ENCODE results near the gene ARMC2. TPM values are rescaled to one million over a fixed set of nuclear protein-coding genes. Genes with fewer than 3 reads are reported as not detected.
A peak's percentile ranks its signal among the peaks of the same experiment; 100 is the strongest.
"Not testable (repeated sequence)": the region's sequence is repeated elsewhere in the genome, so short reads cannot be mapped to it uniquely, and the experiment has no call there.

The ARMC2 gene
- total RNA-seq, 2 donors from 2014 or later, result 2.9 to 5.7 TPM

- Mint-ChIP-seq H3K27ac (no peak overlapping the region), H3K27me3 (no peaks in the 10 kb centered on the region), H3K9me3 (no peaks in the 10 kb centered on the region), H3K4me1 (peaks cover 15% of the 10 kb centered on the region), H3K36me3 (ENCODE audit: low read depth) (no peaks in the 10 kb centered on the region), H3K4me3 (no peak overlapping the region)
- no peak for ATAC-seq (replicated peaks)
These were observed 6.8 kb upstream of the ARMC2 start for GRCh38 chr6:108841377-108841855.

GRCh38 chr6:108844135-108844534 lies 4.1 kb upstream of the ARMC2 start:
- Mint-ChIP-seq H3K27me3 (no peaks in the 10 kb centered on the region), H3K4me1 (peaks cover 7% of the 10 kb centered on the region), H3K27ac (no peak overlapping the region), H3K36me3 (ENCODE audit: low read depth) (no peaks in the 10 kb centered on the region), H3K4me3 (no peak overlapping the region), H3K9me3 (no peaks in the 10 kb centered on the region)
- no peak for ATAC-seq (replicated peaks)

DNA sequence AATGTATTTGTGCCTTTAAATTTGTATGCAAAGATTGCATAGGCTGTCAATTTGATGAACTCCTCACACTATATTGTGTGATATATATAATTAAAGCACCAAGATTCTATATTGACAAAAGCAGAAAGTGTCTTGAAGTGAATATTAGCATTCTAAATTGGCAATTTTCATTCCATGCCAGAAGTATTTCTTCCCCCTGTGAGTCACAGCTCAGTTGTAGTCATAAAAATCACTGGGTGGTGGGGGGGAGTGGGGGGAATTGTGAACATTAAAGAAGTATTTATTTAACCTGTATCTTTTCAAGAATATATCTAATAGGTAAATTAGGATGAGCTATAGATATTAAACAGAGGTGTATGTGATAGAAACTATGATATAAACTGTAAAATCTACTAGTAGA lies 3.1 kb upstream of the ARMC2 start:
- Mint-ChIP-seq H3K36me3 (ENCODE audit: low read depth) (no peaks in the 10 kb centered on the region), H3K27me3 (no peaks in the 10 kb centered on the region), H3K4me3 (no peak overlapping the region), H3K4me1 (peaks cover 7% of the 10 kb centered on the region), H3K9me3 (no peaks in the 10 kb centered on the region), H3K27ac (no peak overlapping the region)
- ATAC-seq (replicated peaks), result no peak

DNA sequence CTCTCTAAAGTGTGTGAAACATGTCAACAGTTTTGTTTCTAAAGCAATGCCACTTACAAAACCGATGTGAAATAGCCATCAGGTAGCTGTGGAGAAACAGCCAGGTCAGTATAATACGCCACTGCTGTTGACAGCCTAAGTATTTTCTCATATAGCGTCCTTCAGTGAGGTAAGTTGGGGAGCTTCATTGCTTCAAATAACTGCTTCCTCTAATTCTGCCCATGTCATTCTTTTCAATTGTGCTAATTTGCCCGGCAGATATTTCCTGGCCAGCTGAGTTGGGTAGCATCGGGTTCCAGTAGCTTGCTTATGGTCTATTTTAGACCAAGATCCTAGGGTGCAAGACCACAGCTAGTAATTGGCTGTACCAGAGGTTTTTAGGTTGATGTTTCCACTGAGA lies 2.1 kb upstream of the ARMC2 start:
- H3K27me3 Mint-ChIP-seq, result no peaks in the 10 kb centered on the region
- H3K27ac Mint-ChIP-seq, result no peak overlapping the region
- H3K4me1 Mint-ChIP-seq, result peaks cover 7% of the 10 kb centered on the region
- ATAC-seq (replicated peaks), result no peak
- no peak overlapping the region for H3K4me3 Mint-ChIP-seq
- H3K9me3 Mint-ChIP-seq, result no peaks in the 10 kb centered on the region
- no peaks in the 10 kb centered on the region for H3K36me3 Mint-ChIP-seq (ENCODE audit: low read depth)

- H3K9me3 Mint-ChIP-seq, result no peaks in the 10 kb centered on the region
- H3K27me3 Mint-ChIP-seq, result no peaks in the 10 kb centered on the region
- H3K4me3 Mint-ChIP-seq, result no peak overlapping the region
- H3K27ac Mint-ChIP-seq, result no peak overlapping the region
- H3K4me1 Mint-ChIP-seq, result peaks cover 7% of the 10 kb centered on the region
- ATAC-seq (replicated peaks), result no peak
- H3K36me3 Mint-ChIP-seq (ENCODE audit: low read depth), result no peaks in the 10 kb centered on the region
These were observed 1.6 kb upstream of the ARMC2 start for GRCh38 chr6:108846628-108847027.

DNA sequence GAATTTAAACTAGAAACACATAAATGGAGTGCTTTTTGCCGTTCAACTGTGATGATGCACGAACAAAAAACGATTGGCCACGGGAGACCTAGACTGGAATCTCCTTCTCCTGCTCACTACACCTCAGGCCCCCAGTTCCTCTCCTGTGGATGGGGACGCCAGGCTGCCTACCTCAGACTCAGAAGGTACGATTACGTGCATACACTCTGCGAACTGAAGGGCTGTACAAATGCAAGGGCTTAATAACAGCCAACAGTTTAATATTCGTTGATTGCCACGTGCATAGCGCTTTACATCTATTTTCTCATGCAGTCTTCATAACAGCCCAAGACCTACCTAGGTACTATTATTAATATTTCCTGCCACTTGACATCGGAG lies 495 bp upstream of the ARMC2 start:
- ATAC-seq (replicated peaks), result peak; percentile 0
- peak overlapping the region; percentile 92 for H3K27ac Mint-ChIP-seq
- no peaks in the 10 kb centered on the region for H3K9me3 Mint-ChIP-seq
- H3K27me3 Mint-ChIP-seq, result no peaks in the 10 kb centered on the region
- peak overlapping the region; percentile 83 for H3K4me3 Mint-ChIP-seq
- peaks cover 7% of the 10 kb centered on the region for H3K4me1 Mint-ChIP-seq
- H3K36me3 Mint-ChIP-seq (ENCODE audit: low read depth), result no peaks in the 10 kb centered on the region

DNA sequence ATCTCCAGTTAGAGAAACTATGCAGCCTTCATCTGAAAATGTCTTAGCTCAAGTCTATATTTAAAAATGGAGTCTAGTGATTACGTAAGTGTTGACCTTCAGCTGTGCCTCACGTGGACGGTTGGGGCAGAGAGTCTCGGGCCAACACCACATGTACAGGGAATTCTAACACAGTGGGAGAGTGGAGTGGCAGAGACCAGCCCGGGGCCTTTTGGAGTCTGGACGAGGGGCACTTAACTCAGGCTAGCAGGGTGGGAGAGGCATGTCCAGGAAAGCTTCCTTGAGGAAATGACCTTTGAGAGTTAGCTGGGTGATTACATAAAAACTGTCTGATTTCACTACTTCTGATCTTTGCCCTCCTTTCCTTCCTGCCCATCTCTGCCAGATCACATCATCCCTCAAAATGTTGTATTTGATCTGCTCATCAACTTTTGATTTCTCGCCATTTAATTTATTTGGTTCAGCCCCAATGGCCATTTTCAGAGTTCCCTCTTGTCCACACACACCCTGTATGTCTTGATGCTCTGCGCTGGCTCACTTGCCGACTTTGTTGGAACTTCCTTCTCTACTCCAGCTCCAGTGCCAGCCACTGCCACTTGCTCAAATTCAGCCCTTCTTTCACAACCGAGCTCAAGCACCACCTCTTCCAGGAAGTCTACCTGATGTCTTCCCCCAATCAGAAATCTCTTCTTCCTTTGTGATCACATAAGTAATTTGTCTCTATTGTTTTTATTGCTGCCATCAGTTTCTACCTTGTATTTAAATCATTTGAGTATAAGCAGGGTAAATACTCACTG lies 2.6 kb downstream of the ARMC2 start:
- no peak overlapping the region for H3K27ac Mint-ChIP-seq

GRCh38 chr6:108851756-108852155 lies 3.5 kb downstream of the ARMC2 start:
- Mint-ChIP-seq H3K9me3 (peaks cover 1% of the 10 kb centered on the region), H3K27me3 (no peaks in the 10 kb centered on the region), H3K4me1 (peaks cover 18% of the 10 kb centered on the region), H3K36me3 (ENCODE audit: low read depth) (peaks cover 29% of the 10 kb centered on the region), H3K27ac (no peak overlapping the region), H3K4me3 (no peak overlapping the region)
- no peak for ATAC-seq (replicated peaks)

More for the DNA sequence above, 2.6 kb downstream of the ARMC2 start:
- peaks cover 20% of the 10 kb centered on the region for H3K36me3 Mint-ChIP-seq (ENCODE audit: low read depth)
- no peak overlapping the region for H3K4me3 Mint-ChIP-seq
- H3K4me1 Mint-ChIP-seq, result peaks cover 17% of the 10 kb centered on the region
- no peaks in the 10 kb centered on the region for H3K9me3 Mint-ChIP-seq
- no peaks in the 10 kb centered on the region for H3K27me3 Mint-ChIP-seq
- ATAC-seq (replicated peaks), result no peak

- peaks cover 42% of the 10 kb centered on the region for H3K36me3 Mint-ChIP-seq (ENCODE audit: low read depth)
- H3K27ac Mint-ChIP-seq, result no peak overlapping the region
- no peak overlapping the region for H3K4me3 Mint-ChIP-seq
- H3K27me3 Mint-ChIP-seq, result no peaks in the 10 kb centered on the region
- no peak for ATAC-seq (replicated peaks)
- H3K4me1 Mint-ChIP-seq, result peaks cover 14% of the 10 kb centered on the region
- H3K9me3 Mint-ChIP-seq, result peaks cover 7% of the 10 kb centered on the region
These were observed 4.9 kb downstream of the ARMC2 start for GRCh38 chr6:108853077-108853476.

GRCh38 chr6:108862479-108863191 lies 14.4 kb downstream of the ARMC2 start:
- Mint-ChIP-seq H3K4me1 (peaks cover 4% of the 10 kb centered on the region), H3K4me3 (no peak overlapping the region), H3K9me3 (no peaks in the 10 kb centered on the region), H3K27ac (no peak overlapping the region), H3K36me3 (ENCODE audit: low read depth) (peaks cover 37% of the 10 kb centered on the region), H3K27me3 (no peaks in the 10 kb centered on the region)
- no peak for ATAC-seq (replicated peaks)

GRCh38 chr6:108865751-108866286 lies 17.6 kb downstream of the ARMC2 start:
- H3K27me3 Mint-ChIP-seq, H3K4me1 Mint-ChIP-seq, H3K9me3 Mint-ChIP-seq: not testable (repeated sequence)
- Mint-ChIP-seq H3K4me3 (peak overlapping the region; percentile 42), H3K36me3 (ENCODE audit: low read depth) (peaks cover 12% of the 10 kb centered on the region), H3K27ac (peak overlapping the region; percentile 63)
- ATAC-seq (replicated peaks), result peak; percentile 73

DNA sequence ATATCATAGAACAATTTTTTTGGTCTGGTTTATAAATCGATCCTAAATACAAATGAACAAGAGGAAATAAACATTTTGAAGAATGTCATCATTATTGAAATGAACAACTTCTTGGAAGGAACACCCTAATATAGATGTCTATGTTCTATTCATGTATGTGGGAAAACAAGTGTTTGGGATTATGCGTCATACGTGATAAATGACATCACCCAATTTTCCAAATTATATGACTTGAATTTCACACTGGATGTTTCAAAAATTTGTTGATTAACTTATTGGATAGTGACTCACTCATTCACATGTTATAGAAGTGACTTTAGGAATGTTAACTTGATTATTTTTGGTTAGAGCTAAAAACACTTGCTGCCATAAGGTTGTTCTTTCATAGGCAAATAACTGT lies 18.6 kb downstream of the ARMC2 start:
- Mint-ChIP-seq H3K27me3 (no peaks in the 10 kb centered on the region), H3K9me3 (no peaks in the 10 kb centered on the region), H3K4me1 (peaks cover 7% of the 10 kb centered on the region), H3K4me3 (no peak overlapping the region), H3K36me3 (ENCODE audit: low read depth) (peaks cover 7% of the 10 kb centered on the region), H3K27ac (no peak overlapping the region)
- ATAC-seq (replicated peaks), result no peak

DNA sequence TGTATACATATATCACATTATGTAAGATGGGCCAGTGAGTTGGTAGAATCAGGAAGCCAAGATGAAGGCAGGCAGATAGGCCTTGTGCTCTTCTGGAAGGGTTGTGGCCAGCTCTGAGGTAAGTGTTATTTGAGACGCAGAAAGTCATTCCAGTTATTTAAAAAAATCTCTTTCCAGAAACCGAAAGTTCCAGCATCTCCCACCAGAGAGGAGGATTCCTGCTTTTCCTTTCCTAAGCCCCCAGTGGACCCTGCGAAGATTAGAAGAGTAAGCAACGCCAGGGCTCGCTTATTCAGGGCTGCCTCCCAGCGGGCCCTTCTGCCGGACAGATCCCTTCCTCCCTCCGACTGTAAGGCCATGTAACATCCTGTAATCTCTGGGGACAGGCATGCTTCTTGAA lies 20.4 kb downstream of the ARMC2 start:
- Mint-ChIP-seq H3K9me3 (no peaks in the 10 kb centered on the region), H3K27ac (no peak overlapping the region), H3K4me3 (no peak overlapping the region), H3K27me3 (no peaks in the 10 kb centered on the region), H3K4me1 (peaks cover 18% of the 10 kb centered on the region), H3K36me3 (ENCODE audit: low read depth) (peaks cover under 1% of the 10 kb centered on the region)
- no peak for ATAC-seq (replicated peaks)

GRCh38 chr6:108869876-108870275 lies 21.7 kb downstream of the ARMC2 start:
- H3K27ac Mint-ChIP-seq, result no peak overlapping the region
- H3K9me3 Mint-ChIP-seq, result no peaks in the 10 kb centered on the region
- no peak overlapping the region for H3K4me3 Mint-ChIP-seq
- no peak for ATAC-seq (replicated peaks)
- peaks cover 25% of the 10 kb centered on the region for H3K4me1 Mint-ChIP-seq
- H3K27me3 Mint-ChIP-seq, result no peaks in the 10 kb centered on the region
- H3K36me3 Mint-ChIP-seq (ENCODE audit: low read depth), result peaks cover 9% of the 10 kb centered on the region

GRCh38 chr6:108870357-108870756 lies 22.1 kb downstream of the ARMC2 start:
- Mint-ChIP-seq H3K27me3 (no peaks in the 10 kb centered on the region), H3K4me3 (no peak overlapping the region), H3K9me3 (no peaks in the 10 kb centered on the region), H3K27ac (peak overlapping the region; percentile 20), H3K36me3 (ENCODE audit: low read depth) (peaks cover 14% of the 10 kb centered on the region), H3K4me1 (peaks cover 30% of the 10 kb centered on the region)
- ATAC-seq (replicated peaks), result no peak

All from activated T-helper 17 cell treated with anti-CD3 and anti-CD28 coated beads, Interleukin-2, amount 50 U/mL, for 72 hours (primary cell).